GM12864 (cell line): Measurements from ENCODE around the gene NDUFB5.

Source experiments
- DNase-seq: peaks from one replicate; pipeline ENCODE4 v3.0.0-alpha.2; 2011; ENCODE audit warnings: low read depth
- H3K4me3 ChIP-seq: 2 replicates; pipeline ENCODE4 v1.5.1; 2011; ENCODE audit warnings: mild to moderate bottlenecking, low read depth, low read length, control low read depth
- TF ChIP-seq, protein P1 (sequence below): IDR thresholded peaks from 2 replicates; pipeline ENCODE4 v1.5.1; 2011; ENCODE audit warnings: low read depth, mild to moderate bottlenecking, moderate library complexity, low read length, control low read depth, inconsistent platforms; ENCODE audit errors: missing control alignments

The NDUFB5 gene

DNA sequence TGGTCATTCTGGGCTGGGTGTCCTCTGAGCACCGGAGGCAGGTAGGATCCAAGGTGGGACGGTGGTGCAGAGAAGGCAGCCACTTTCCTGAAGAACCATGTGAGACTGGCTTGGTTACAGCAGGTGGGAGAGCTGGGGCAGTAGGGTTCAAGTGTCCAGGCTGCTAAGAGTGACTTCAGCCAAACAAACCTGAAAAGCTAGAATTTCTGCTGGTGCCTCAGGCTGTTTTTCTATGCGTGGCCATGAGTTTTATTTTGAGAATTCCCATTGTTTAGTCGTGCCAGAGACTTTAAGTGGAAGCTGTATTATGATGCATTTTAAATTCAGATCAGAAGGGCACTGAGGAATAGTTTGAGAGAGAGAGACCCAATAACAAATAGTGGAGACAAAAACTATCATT, 68.3 kb downstream of the NDUFB5 start:
- no peak for DNase-seq
- no peak overlapping the region for H3K4me3 ChIP-seq
- TF ChIP-seq, protein P1, sequence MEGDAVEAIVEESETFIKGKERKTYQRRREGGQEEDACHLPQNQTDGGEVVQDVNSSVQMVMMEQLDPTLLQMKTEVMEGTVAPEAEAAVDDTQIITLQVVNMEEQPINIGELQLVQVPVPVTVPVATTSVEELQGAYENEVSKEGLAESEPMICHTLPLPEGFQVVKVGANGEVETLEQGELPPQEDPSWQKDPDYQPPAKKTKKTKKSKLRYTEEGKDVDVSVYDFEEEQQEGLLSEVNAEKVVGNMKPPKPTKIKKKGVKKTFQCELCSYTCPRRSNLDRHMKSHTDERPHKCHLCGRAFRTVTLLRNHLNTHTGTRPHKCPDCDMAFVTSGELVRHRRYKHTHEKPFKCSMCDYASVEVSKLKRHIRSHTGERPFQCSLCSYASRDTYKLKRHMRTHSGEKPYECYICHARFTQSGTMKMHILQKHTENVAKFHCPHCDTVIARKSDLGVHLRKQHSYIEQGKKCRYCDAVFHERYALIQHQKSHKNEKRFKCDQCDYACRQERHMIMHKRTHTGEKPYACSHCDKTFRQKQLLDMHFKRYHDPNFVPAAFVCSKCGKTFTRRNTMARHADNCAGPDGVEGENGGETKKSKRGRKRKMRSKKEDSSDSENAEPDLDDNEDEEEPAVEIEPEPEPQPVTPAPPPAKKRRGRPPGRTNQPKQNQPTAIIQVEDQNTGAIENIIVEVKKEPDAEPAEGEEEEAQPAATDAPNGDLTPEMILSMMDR: no peak

DNA sequence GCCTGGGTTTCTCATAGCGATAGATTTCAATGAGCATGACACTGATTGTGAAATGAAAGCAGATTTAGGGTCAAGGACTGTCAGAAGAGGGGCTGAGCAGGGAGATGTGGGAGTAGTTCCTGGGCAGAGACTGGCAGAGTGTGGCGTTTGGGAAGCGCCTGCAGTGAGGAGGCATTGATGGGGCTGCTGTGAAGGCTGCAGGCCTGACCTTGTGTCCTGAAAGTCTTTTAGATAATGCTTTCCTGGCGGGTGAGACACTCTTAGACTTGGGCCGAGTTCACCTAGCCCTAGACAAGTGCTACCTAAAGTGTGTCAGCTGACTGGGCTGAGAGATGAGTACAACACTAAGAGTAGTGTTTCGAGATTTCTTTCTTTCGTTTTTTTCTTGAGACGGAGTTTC, 68.9 kb downstream of the NDUFB5 start:
- H3K4me3 ChIP-seq: no peak overlapping the region
- no peak for DNase-seq
- TF ChIP-seq, protein P1: no peak

DNA sequence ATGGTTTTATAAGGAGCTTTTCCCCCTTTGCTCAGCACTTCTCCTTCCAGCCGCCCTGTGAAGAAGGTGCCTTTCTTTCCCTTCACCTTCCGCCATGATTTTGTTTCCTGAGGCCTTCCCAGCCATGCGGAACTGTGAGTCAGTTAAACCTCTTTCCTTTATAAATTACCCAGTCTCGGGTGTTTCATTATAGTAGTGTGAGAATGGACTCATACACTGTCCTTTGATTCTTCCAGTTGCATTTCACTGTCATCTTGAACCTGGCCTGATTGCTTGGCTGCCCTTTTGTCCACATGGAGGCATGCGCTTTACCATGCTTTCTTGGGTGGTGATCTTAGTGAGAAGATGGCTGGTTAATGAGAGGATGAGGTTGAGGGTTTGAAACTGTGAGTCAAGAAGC, 71.5 kb downstream of the NDUFB5 start:
- no peak overlapping the region for H3K4me3 ChIP-seq
- DNase-seq: no peak
- TF ChIP-seq, protein P1: no peak
